Parathyroid adenoma (tissue), 2 donors: ENCODE results near the gene NFIX.

Experiments used
- H2AFZ ChIP-seq: fragments of 300-600 bp; sonication (generic); one replicate; pipeline ENCODE4 v1.7.0; 2017; ENCODE audit warnings: antibody characterized with exemption, mild to moderate bottlenecking
- H3K27ac ChIP-seq: fragments of 300-600 bp; sonication (generic); one replicate; pipeline ENCODE4 v1.7.0; 2017
- H3K27me3 ChIP-seq: fragments of 300-600 bp; sonication (generic); one replicate; pipeline ENCODE4 v1.7.0; 2017; ENCODE audit warnings: low read length; ENCODE audit not compliant: control insufficient read depth, insufficient read depth
- H3K36me3 ChIP-seq: fragments of 300-600 bp; sonication (generic); one replicate; pipeline ENCODE4 v1.7.0; 2017; ENCODE audit warnings: low read length; ENCODE audit not compliant: control insufficient read depth, insufficient read depth
- H3K4me1 ChIP-seq: fragments of 300-600 bp; sonication (generic); one replicate; pipeline ENCODE4 v1.7.0; 2017; ENCODE audit warnings: control low read depth
- H3K4me2 ChIP-seq: fragments of 300-600 bp; sonication (generic); one replicate; pipeline ENCODE4 v1.7.0; 2017; ENCODE audit warnings: low read length
- H3K4me3 ChIP-seq: fragments of 300-600 bp; sonication (generic); one replicate; pipeline ENCODE4 v1.7.0; 2017; ENCODE audit warnings: low read depth, low read length
- H3K79me2 ChIP-seq: fragments of 300-600 bp; sonication (generic); one replicate; pipeline ENCODE4 v1.7.0; 2017; ENCODE audit warnings: control low read depth
- H3K9ac ChIP-seq: fragments of 300-600 bp; sonication (generic); one replicate; pipeline ENCODE4 v1.7.0; 2017; ENCODE audit warnings: mild to moderate bottlenecking
- H3K9me3 ChIP-seq: fragments of 300-600 bp; sonication (generic); one replicate; pipeline ENCODE4 v1.7.0; 2017; ENCODE audit warnings: low read length; ENCODE audit not compliant: control insufficient read depth
- CTCF ChIP-seq: fragments of 300-600 bp; sonication (generic); IDR thresholded peaks from one replicate; pipeline ENCODE4 v1.7.0; 2017; ENCODE audit warnings: antibody characterized with exemption, mild to moderate bottlenecking
- donor health status: primary hyperparathyroidism.

The NFIX gene

GRCh38 chr19:13001502-13002165 lies 6.4 kb downstream of the NFIX start:
- Histone ChIP-seq H3K4me3 (no peak overlapping the region), H3K36me3 (no peaks in the 10 kb centered on the region)
- TF ChIP-seq CTCF, result no peak

GRCh38 chr19:13002166-13002898 lies 7.1 kb downstream of the NFIX start:
- no peaks in the 10 kb centered on the region for H3K36me3 ChIP-seq
- no peak overlapping the region for H3K4me3 ChIP-seq
- H3K9me3 ChIP-seq, result no peaks in the 10 kb centered on the region
- H3K79me2 ChIP-seq, result peaks cover 2% of the 10 kb centered on the region
- no peak overlapping the region for H3K9ac ChIP-seq
- H3K27ac ChIP-seq, result no peak overlapping the region
- no peak for TF ChIP-seq CTCF
- no peaks in the 10 kb centered on the region for H3K4me1 ChIP-seq
- H2AFZ ChIP-seq, result no peak overlapping the region
- H3K4me2 ChIP-seq, result no peak overlapping the region
- H3K27me3 ChIP-seq, result no peaks in the 10 kb centered on the region

More at GRCh38 chr19:13001502-13002165, 6.4 kb downstream of the NFIX start:
- H3K27me3 ChIP-seq, result no peaks in the 10 kb centered on the region
- H3K4me1 ChIP-seq, result peaks cover 3% of the 10 kb centered on the region
- H3K9me3 ChIP-seq, result no peaks in the 10 kb centered on the region
- H3K4me2 ChIP-seq, result no peak overlapping the region
- H3K79me2 ChIP-seq, result peaks cover 5% of the 10 kb centered on the region
- no peak overlapping the region for H3K9ac ChIP-seq
- H3K27ac ChIP-seq, result no peak overlapping the region
- H2AFZ ChIP-seq, result no peak overlapping the region

- H3K4me3 ChIP-seq, result no peak overlapping the region
Measured at GRCh38 chr19:13003081-13003480, 7.8 kb downstream of the NFIX start.

GRCh38 chr19:13004273-13004672 lies 9.0 kb downstream of the NFIX start:
- no peaks in the 10 kb centered on the region for H3K4me1 ChIP-seq
- H3K9me3 ChIP-seq, result no peaks in the 10 kb centered on the region
- H3K79me2 ChIP-seq, result peaks cover 2% of the 10 kb centered on the region
- no peaks in the 10 kb centered on the region for H3K36me3 ChIP-seq
- TF ChIP-seq CTCF, result no peak
- H3K9ac ChIP-seq, result no peak overlapping the region
- H3K4me2 ChIP-seq, result no peak overlapping the region
- H3K27ac ChIP-seq, result no peak overlapping the region
- H2AFZ ChIP-seq, result no peak overlapping the region
- H3K27me3 ChIP-seq, result no peaks in the 10 kb centered on the region
- H3K4me3 ChIP-seq, result no peak overlapping the region

More at GRCh38 chr19:13003081-13003480, 7.8 kb downstream of the NFIX start:
- no peaks in the 10 kb centered on the region for H3K27me3 ChIP-seq
- H3K4me2 ChIP-seq, result no peak overlapping the region
- no peaks in the 10 kb centered on the region for H3K36me3 ChIP-seq
- no peaks in the 10 kb centered on the region for H3K9me3 ChIP-seq
- TF ChIP-seq CTCF, result no peak
- no peak overlapping the region for H3K9ac ChIP-seq
- no peak overlapping the region for H3K27ac ChIP-seq
- no peak overlapping the region for H2AFZ ChIP-seq
- peaks cover 2% of the 10 kb centered on the region for H3K79me2 ChIP-seq
- no peaks in the 10 kb centered on the region for H3K4me1 ChIP-seq
